Nephron progenitor cell (in vitro differentiated cells): ENCODE data around the gene ADAMTS16.

Experiments used
- DNase-seq: peaks from one replicate; pipeline ENCODE4 v3.0.0; 2021
- H3K27ac Mint-ChIP-seq: 2 replicates; pipeline ENCODE4 v1.8.0; 2021; ENCODE audit warnings: mild to moderate bottlenecking, moderate library complexity, mixed read lengths
- H3K27me3 Mint-ChIP-seq: 2 replicates; pipeline ENCODE4 v1.8.0; 2021; ENCODE audit warnings: mild to moderate bottlenecking, low read depth, mixed read lengths; ENCODE audit not compliant: poor library complexity
- H3K36me3 Mint-ChIP-seq: 2 replicates; pipeline ENCODE4 v1.8.0; 2021; ENCODE audit warnings: low read depth, mixed read lengths
- H3K4me1 Mint-ChIP-seq: 2 replicates; pipeline ENCODE4 v1.8.0; 2021; ENCODE audit warnings: mixed read lengths
- H3K4me3 Mint-ChIP-seq: 2 replicates; pipeline ENCODE4 v1.8.0; 2021; ENCODE audit warnings: mild to moderate bottlenecking, moderate library complexity, mixed read lengths
- H3K9me3 Mint-ChIP-seq: 2 replicates; pipeline ENCODE4 v1.8.0; 2021; ENCODE audit warnings: mild to moderate bottlenecking, moderate library complexity, mixed read lengths
- CTCF ChIP-seq: fragments of 200-600 bp; sonication (generic); IDR thresholded peaks from 2 replicates; pipeline ENCODE4 v1.5.0; 2021; ENCODE audit warnings: antibody characterized with exemption

The ADAMTS16 gene

GRCh38 chr5:5309645-5310044, 169.5 kb downstream of the ADAMTS16 start:
- DNase-seq = no peak
- no peak for TF ChIP-seq CTCF
- Mint-ChIP-seq H3K9me3 (peaks cover 4% of the 10 kb centered on the region), H3K36me3 (no peaks in the 10 kb centered on the region), H3K4me3 (no peak overlapping the region), H3K27ac (no peak overlapping the region), H3K4me1 (peaks cover 49% of the 10 kb centered on the region), H3K27me3 (no peaks in the 10 kb centered on the region)

- H3K36me3 Mint-ChIP-seq = no peaks in the 10 kb centered on the region
- no peak overlapping the region for H3K4me3 Mint-ChIP-seq
- H3K9me3 Mint-ChIP-seq = no peaks in the 10 kb centered on the region
- H3K27me3 Mint-ChIP-seq = no peaks in the 10 kb centered on the region
- peaks cover 59% of the 10 kb centered on the region for H3K4me1 Mint-ChIP-seq
- TF ChIP-seq CTCF = no peak
- peak overlapping the region; percentile 84 for H3K27ac Mint-ChIP-seq
- no peak for DNase-seq
Measured at GRCh38 chr5:5313101-5313635, 173.0 kb downstream of the ADAMTS16 start.

GRCh38 chr5:5314166-5314565, 174.0 kb downstream of the ADAMTS16 start:
- DNase-seq = no peak
- peak overlapping the region; percentile 87 for H3K27ac Mint-ChIP-seq
- TF ChIP-seq CTCF = no peak
- no peaks in the 10 kb centered on the region for H3K27me3 Mint-ChIP-seq
- no peaks in the 10 kb centered on the region for H3K36me3 Mint-ChIP-seq
- peaks cover 69% of the 10 kb centered on the region for H3K4me1 Mint-ChIP-seq
- no peak overlapping the region for H3K4me3 Mint-ChIP-seq
- H3K9me3 Mint-ChIP-seq = no peaks in the 10 kb centered on the region

- Mint-ChIP-seq H3K4me1 (peaks cover 71% of the 10 kb centered on the region), H3K9me3 (no peaks in the 10 kb centered on the region), H3K27ac (no peak overlapping the region), H3K36me3 (no peaks in the 10 kb centered on the region), H3K27me3 (no peaks in the 10 kb centered on the region), H3K4me3 (no peak overlapping the region)
- DNase-seq = no peak
- TF ChIP-seq CTCF = no peak
Measured at GRCh38 chr5:5314626-5315025, 174.5 kb downstream of the ADAMTS16 start.

- no peaks in the 10 kb centered on the region for H3K9me3 Mint-ChIP-seq
- no peak overlapping the region for H3K4me3 Mint-ChIP-seq
- no peaks in the 10 kb centered on the region for H3K36me3 Mint-ChIP-seq
- no peak for TF ChIP-seq CTCF
- no peak for DNase-seq
- no peaks in the 10 kb centered on the region for H3K27me3 Mint-ChIP-seq
- peaks cover 76% of the 10 kb centered on the region for H3K4me1 Mint-ChIP-seq
- no peak overlapping the region for H3K27ac Mint-ChIP-seq
Measured at GRCh38 chr5:5315068-5315980, 175.2 kb downstream of the ADAMTS16 start.

- Mint-ChIP-seq H3K4me3 (no peak overlapping the region), H3K27ac (no peak overlapping the region), H3K9me3 (no peaks in the 10 kb centered on the region)
Measured at GRCh38 chr5:5316334-5316733, 176.2 kb downstream of the ADAMTS16 start.

More at GRCh38 chr5:5316334-5316733, 176.2 kb downstream of the ADAMTS16 start:
- Mint-ChIP-seq H3K36me3 (no peaks in the 10 kb centered on the region), H3K27me3 (no peaks in the 10 kb centered on the region), H3K4me1 (peaks cover 74% of the 10 kb centered on the region)
- DNase-seq = no peak
- TF ChIP-seq CTCF = no peak
